Measurements from ENCODE around the gene CIDEC. TPM values are rescaled to one million over a fixed set of nuclear protein-coding genes. Genes with fewer than 3 reads are reported as not detected.

CIDEC gene
- total and polyA plus RNA-seq, 4 donors: 0.28 to 4.2 (median 0.59) TPM; not detected in 1

DNA sequence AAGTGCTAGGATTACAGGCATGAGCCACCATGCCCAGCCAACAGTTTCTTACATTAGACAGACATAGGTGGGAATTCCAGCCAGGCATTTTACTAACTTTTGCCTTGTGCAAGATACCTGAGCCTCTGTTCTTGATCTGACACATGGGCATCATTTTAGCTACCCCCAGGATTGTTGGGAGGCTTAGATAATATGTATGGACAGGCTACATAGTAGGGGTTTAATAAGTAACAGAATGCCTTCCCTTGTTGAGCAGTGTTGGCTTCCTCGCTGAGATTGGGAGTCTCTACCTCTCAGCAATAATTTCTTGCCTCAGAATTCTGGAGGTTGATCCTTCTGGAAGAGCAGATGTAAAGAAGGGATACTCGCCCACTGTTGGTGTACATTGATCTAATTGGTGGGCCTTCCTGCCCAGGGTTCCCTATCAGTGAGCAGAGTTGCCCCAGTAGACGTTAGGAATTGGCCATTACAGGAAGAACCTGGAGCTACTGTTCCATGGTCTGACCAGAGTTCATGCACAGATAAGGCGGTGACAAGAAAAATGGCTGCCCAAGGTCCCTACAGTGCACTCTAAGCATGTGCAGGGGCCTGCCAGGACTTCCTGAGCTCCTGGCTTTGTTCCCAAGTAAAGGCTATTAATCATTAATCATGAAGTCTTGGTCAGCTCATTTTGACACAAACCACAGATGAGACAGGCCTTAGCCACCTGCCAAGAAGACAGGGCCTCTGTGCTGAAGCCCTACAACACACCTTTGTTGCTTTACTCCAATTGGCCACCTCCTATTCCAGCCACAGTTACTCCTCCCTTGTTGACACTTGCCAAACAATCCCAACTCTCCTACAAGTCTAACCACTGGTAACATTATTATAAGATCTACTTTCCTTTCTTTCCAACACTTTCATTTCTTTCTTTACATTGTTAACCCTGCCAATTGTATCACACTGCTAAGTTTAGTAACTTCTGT is 17.6 kb upstream of the CIDEC start:
- Histone ChIP-seq H3K36me3 (ENCODE audit: control insufficient read depth in 4 of 4, insufficient read depth in 3 of 4, low read depth in 1 of 4, low read length in 3 of 4) (peaks cover 3 to 10% (median 8%) of the 10 kb centered on the region in 4 donors), H3K27ac (ENCODE audit: low read depth in 1 of 2, low read length in 2 of 2) (peak overlapping the region; percentile 84 to 88), H3K4me1 (ENCODE audit: control insufficient read depth in 4 of 4, insufficient read depth in 4 of 4, low read length in 3 of 4) (peaks cover 15 to 43% (median 35%) of the 10 kb centered on the region in 4 donors), H3K9me3 (ENCODE audit: control insufficient read depth in 4 of 4, low read length in 3 of 4) (no peaks in the 10 kb centered on the region), H3K4me3 (ENCODE audit: low read depth in 1 of 3, low read length in 3 of 3) (no peak overlapping the region), H3K27me3 (ENCODE audit: control insufficient read depth in 4 of 4, insufficient read depth in 4 of 4, low read length in 3 of 4) (no peaks in the 10 kb centered on the region), H3K9ac (ENCODE audit: low read depth in 1 of 2, low read length in 2 of 2) (peak overlapping the region; percentile 23 to 56)
- TF ChIP-seq RAD21 (IDR thresholded peaks at IDR 0.05) (peak; percentile 11), RXRA (IDR thresholded peaks at IDR 0.05) (peak; percentile 37 to 82), JUND (IDR thresholded peaks at IDR 0.05) (peak in 1 of 2 donors; percentile 71), NR2F2 (IDR thresholded peaks at IDR 0.05) (no peak), CTCF (IDR thresholded peaks at IDR 0.05; ENCODE audit: low read depth, low read length, missing input control) (no peak), HNF4A (conservative IDR thresholded peaks at IDR 0.05) (peak; percentile 68 to 71), TAF1 (conservative IDR thresholded peaks at IDR 0.05) (peak; percentile 13), ATF3 (IDR thresholded peaks at IDR 0.05) (no peak), SP1 (IDR thresholded peaks at IDR 0.05) (peak; percentile 86), GABPA (IDR thresholded peaks at IDR 0.05 in 1 of 2, conservative IDR thresholded peaks at IDR 0.05 in 1 of 2) (no peak), FOXA1 (IDR thresholded peaks at IDR 0.05) (peak; percentile 68), YY1 (IDR thresholded peaks at IDR 0.05) (peak; percentile 97), FOXA2 (IDR thresholded peaks at IDR 0.05) (peak; percentile 84), HNF4G (IDR thresholded peaks at IDR 0.05) (no peak), EGR1 (IDR thresholded peaks at IDR 0.05; ENCODE audit: low read depth in 2 of 2) (peak in 1 of 2 donors; percentile 45), REST (IDR thresholded peaks at IDR 0.05) (no peak), MAX (IDR thresholded peaks at IDR 0.05) (peak; percentile 74)
- TF ChIP-seq, protein P1, sequence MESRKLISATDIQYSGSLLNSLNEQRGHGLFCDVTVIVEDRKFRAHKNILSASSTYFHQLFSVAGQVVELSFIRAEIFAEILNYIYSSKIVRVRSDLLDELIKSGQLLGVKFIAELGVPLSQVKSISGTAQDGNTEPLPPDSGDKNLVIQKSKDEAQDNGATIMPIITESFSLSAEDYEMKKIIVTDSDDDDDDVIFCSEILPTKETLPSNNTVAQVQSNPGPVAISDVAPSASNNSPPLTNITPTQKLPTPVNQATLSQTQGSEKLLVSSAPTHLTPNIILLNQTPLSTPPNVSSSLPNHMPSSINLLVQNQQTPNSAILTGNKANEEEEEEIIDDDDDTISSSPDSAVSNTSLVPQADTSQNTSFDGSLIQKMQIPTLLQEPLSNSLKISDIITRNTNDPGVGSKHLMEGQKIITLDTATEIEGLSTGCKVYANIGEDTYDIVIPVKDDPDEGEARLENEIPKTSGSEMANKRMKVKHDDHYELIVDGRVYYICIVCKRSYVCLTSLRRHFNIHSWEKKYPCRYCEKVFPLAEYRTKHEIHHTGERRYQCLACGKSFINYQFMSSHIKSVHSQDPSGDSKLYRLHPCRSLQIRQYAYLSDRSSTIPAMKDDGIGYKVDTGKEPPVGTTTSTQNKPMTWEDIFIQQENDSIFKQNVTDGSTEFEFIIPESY (IDR thresholded peaks at IDR 0.05): no peak
- 20% methylated on average over 4 of the region's 4 CpGs for whole genome bisulfite sequencing
- DNase-seq (ENCODE audit: low spot score): no peak

All from liver (tissue), 9 donors.